ENCODE results near the gene CTXN1.

GRCh38 chr19:7975037-7975436 is 49.1 kb upstream of the CTXN1 start:
- no peak for TF ChIP-seq CTCF (IDR thresholded peaks at IDR 0.05; ENCODE audit: insufficient read depth, low read length, poor library complexity, severe bottlenecking)
- no peak for TF ChIP-seq EZH2phosphoT487 (conservative IDR thresholded peaks at IDR 0.05; ENCODE audit: low read length)
